ENCODE results near the gene NRIP1. TPM values are rescaled to one million over a fixed set of nuclear protein-coding genes. Genes with fewer than 3 reads are reported as not detected.

NRIP1 gene
- total and polyA plus RNA-seq, 2 of the 8 experiments (the other 6 are each of a cell fraction or from before 2014, with no cell fraction given), result 1.5 to 9.3 TPM

GRCh38 chr21:14964621-14965020, 100.2 kb downstream of the NRIP1 start:
- Histone ChIP-seq H2BK5ac (ENCODE audit: low read depth, low read length) (no peak overlapping the region), H3K4me3 (ENCODE audit: extremely low read depth in 1 of 4, insufficient read depth in 2 of 4, low read depth in 3 of 4, low read length in 4 of 4) (no peak overlapping the region), H2BK12ac (ENCODE audit: low read depth, low read length) (no peak overlapping the region), H3K23me2 (ENCODE audit: low read depth, low read length) (no peaks in the 10 kb centered on the region), H2BK15ac (ENCODE audit: low read length) (no peak overlapping the region), H3K9me3 (ENCODE audit: insufficient read depth in 2 of 2, low read depth in 1 of 2, low read length in 1 of 2) (no peaks in the 10 kb centered on the region), H3K18ac (ENCODE audit: extremely low read depth, low read length) (no peak overlapping the region), H3K4me1 (replicated peaks in 1 of 4; ENCODE audit: control insufficient read depth in 3 of 4, insufficient read depth in 4 of 4, low read length in 3 of 4) (no peaks in the 10 kb centered on the region), H4K20me1 (replicated peaks in 1 of 2; ENCODE audit: control insufficient read depth in 1 of 2, insufficient read depth in 2 of 2, low read length in 2 of 2) (no peaks in the 10 kb centered on the region), H4K5ac (ENCODE audit: insufficient read length, low read depth, low read length) (no peak overlapping the region), H4K8ac (ENCODE audit: extremely low read depth, insufficient read depth, low read length) (no peak overlapping the region), H3K4ac (replicated peaks; ENCODE audit: insufficient read length, low read depth, low read length) (no peak overlapping the region), H2AK5ac (ENCODE audit: low read depth, low read length) (no peak overlapping the region), H3K27me3 (replicated peaks in 1 of 4; ENCODE audit: control insufficient read depth in 3 of 4, extremely low read depth in 1 of 4, insufficient read depth in 3 of 4, low read length in 3 of 4) (no peaks in the 10 kb centered on the region), H3K14ac (ENCODE audit: insufficient read length) (no peak overlapping the region), H2BK120ac (replicated peaks; ENCODE audit: low read depth, low read length) (no peak overlapping the region), H2BK20ac (ENCODE audit: low read length) (no peak overlapping the region), H3K9ac (replicated peaks in 1 of 4; ENCODE audit: extremely low read depth in 1 of 4, low read depth in 3 of 4, low read length in 3 of 4) (no peak overlapping the region), H3K36me3 (ENCODE audit: control insufficient read depth in 2 of 4, insufficient read depth in 4 of 4, low read length in 3 of 4) (peaks cover 0 to 11% (median 2%) of the 10 kb centered on the region in 4 experiments; a peak in 3 of 8 replicates), H2AFZ (ENCODE audit: low read length) (no peak overlapping the region), H3K4me2 (ENCODE audit: insufficient read depth in 1 of 2, low read depth in 2 of 2, low read length in 2 of 2) (no peak overlapping the region), H3K27ac (ENCODE audit: low read depth, low read length) (no peak overlapping the region), H3K56ac (replicated peaks; ENCODE audit: insufficient read length, low read depth, low read length) (no peak overlapping the region), H3K79me1 (ENCODE audit: low read depth, low read length) (no peaks in the 10 kb centered on the region), H4K91ac (replicated peaks; ENCODE audit: insufficient read length, low read length) (no peak overlapping the region), H3K79me2 (ENCODE audit: control insufficient read depth in 1 of 2, insufficient read depth in 2 of 2, low read length in 2 of 2) (no peaks in the 10 kb centered on the region), H3K23ac (ENCODE audit: insufficient read length) (no peak overlapping the region)
- WGBS, 2 experiments (ENCODE audit: extremely low coverage in 1 of 2, insufficient coverage in 1 of 2, insufficient read length in 1 of 2, insufficient replicate concordance in 2 of 2, low coverage in 1 of 2, low lambda C conversion rate in 2 of 2, missing lambda C conversion rate in 1 of 2), result 93% methylated on average over 6 of the region's 6 CpGs; no CpG with 5 or more reads in 1 of the 2 experiments
- DNase-seq (ENCODE audit: low read depth in 1 of 2, low spot score in 2 of 2), result no peak
- ChIA-PET CTCF (ENCODE audit: partially characterized antibody) (interaction anchor here (1.0 kb wide), 1 partner anchor 518 kb away, joined by 3 read pairs; no protein-coding TSS in a partner anchor), POLR2A (ENCODE audit: partially characterized antibody) (no interaction called here)
- FAIRE-seq, result no peak
- TF ChIP-seq SUZ12 (IDR thresholded peaks at IDR 0.05; ENCODE audit: low read length) (no peak), CEBPB (IDR thresholded peaks at IDR 0.05; ENCODE audit: low read depth, low read length) (no peak), RFX5 (IDR thresholded peaks at IDR 0.05; ENCODE audit: borderline replicate concordance, low read depth, low read length) (no peak)
